Fibroblast of the aortic adventitia (primary cell): Measurements from ENCODE around the gene BIRC2. TPM values are rescaled to one million over a fixed set of nuclear protein-coding genes. Genes with fewer than 3 reads are reported as not detected.
"Not testable (repeated sequence)": the region's sequence is repeated elsewhere in the genome, so short reads cannot be mapped to it uniquely, and the experiment has no call there.

Source experiments
- DNase-seq: peaks from one replicate; pipeline ENCODE4 v3.0.0-alpha.2; 2010; ENCODE audit warnings: low read depth
- H3K4me3 ChIP-seq: 2 replicates; pipeline ENCODE4 v1.5.1; 2011; ENCODE audit warnings: low read depth, mild to moderate bottlenecking, control low read depth, low read length, moderate library complexity
- total RNA-seq: library from RNA; depleted of rRNA; stranded (reverse); fragments of >200 nt; gene quantifications from 2 replicates; pipeline ENCODE4 v1.2.3, GENCODE V29; 2012; ENCODE audit warnings: low replicate concordance
- TF ChIP-seq, protein P1 (sequence below): IDR thresholded peaks from 2 replicates; pipeline ENCODE4 v1.5.1; 2011; ENCODE audit warnings: mild to moderate bottlenecking, low read length, control low read depth, inconsistent platforms; ENCODE audit not compliant: insufficient read depth

Gene BIRC2
- total RNA-seq, 1 donor: 68.7 TPM

- no peak overlapping the region for H3K4me3 ChIP-seq
- no peak for DNase-seq
- TF ChIP-seq, protein P1, sequence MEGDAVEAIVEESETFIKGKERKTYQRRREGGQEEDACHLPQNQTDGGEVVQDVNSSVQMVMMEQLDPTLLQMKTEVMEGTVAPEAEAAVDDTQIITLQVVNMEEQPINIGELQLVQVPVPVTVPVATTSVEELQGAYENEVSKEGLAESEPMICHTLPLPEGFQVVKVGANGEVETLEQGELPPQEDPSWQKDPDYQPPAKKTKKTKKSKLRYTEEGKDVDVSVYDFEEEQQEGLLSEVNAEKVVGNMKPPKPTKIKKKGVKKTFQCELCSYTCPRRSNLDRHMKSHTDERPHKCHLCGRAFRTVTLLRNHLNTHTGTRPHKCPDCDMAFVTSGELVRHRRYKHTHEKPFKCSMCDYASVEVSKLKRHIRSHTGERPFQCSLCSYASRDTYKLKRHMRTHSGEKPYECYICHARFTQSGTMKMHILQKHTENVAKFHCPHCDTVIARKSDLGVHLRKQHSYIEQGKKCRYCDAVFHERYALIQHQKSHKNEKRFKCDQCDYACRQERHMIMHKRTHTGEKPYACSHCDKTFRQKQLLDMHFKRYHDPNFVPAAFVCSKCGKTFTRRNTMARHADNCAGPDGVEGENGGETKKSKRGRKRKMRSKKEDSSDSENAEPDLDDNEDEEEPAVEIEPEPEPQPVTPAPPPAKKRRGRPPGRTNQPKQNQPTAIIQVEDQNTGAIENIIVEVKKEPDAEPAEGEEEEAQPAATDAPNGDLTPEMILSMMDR: no peak
Measured at GRCh38 chr11:102364991-102365390, 18.0 kb downstream of the BIRC2 start.

DNA sequence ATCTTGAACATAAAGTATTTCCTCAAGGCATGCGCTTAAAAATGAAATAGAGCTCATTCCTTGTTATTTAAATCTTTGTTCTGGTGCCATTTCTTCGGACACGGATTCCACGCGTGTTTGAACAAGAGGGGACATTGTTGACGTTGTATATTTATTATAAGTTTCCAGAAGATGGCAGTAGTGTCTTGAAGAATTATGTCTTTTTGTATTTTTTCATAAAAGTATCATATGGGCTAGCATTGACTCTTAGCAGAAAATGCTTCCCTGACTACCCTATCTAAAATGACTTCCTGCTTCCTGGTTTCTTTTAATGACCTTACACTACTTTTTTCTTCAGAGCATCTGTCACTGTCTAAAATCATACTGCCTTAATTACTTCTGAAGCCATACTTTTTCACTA, 20.4 kb downstream of the BIRC2 start:
- H3K4me3 ChIP-seq: no peak overlapping the region
- TF ChIP-seq, protein P1: peak; percentile 10
- DNase-seq: peak; percentile 43

DNA sequence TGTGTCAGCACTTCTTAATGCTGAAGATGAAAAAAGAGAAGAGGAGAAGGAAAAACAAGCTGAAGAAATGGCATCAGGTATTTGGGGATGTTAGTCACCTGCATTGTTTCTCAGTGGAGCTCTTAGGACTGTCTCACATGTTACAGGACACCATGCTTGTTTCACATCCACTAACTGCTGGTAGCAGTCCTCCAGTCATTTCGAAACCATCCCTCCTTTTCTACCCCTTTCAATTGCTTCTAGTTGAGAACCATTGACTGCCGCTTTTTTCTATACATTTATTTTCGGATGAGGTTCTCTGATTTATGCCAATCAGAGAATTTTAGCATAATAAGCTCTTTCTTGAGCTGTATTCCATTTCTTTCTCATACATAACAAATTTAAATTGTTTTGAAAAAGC, 21.5 kb downstream of the BIRC2 start:
- no peak overlapping the region for H3K4me3 ChIP-seq
- no peak for DNase-seq
- TF ChIP-seq, protein P1: no peak

DNA sequence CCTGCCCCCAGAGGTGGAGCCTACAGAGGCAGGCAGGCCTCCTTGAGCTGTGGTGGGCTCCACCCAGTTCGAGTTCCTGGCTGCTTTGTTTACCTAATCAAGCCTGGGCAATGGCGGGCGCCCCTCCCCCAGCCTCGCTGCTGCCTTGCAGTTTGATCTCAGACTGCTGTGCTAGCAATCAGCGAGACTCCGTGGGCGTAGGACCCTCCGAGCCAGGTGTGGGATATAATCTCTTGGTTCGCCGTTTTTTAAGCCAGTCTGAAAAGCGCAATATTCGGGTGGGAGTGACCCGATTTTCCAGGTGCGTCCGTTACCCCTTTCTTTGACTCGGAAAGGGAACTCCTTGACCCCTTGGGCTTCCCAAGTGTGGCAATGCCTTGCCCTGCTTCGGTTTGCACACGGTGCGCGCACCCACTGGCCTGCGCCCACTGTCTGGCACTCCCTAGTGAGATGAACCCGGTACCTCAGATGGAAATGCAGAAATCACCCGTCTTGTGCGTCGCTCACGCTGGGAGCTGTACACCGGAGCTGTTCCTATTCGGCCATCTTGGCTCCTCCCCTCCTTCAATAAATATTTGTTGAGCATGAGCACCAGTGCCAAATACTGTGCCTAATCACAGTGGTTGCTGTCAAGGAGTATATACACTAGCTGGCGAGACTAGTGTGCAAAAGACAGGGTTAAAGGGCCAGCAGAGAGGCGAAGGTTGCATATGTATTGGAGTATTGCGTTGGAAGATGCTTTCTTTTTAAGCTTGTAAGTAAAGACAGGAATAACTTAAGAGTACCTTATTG, 27.8 kb downstream of the BIRC2 start:
- not testable (repeated sequence) for H3K4me3 ChIP-seq, DNase-seq

- DNase-seq: no peak
- H3K4me3 ChIP-seq: no peak overlapping the region
- TF ChIP-seq, protein P1: no peak
Measured at GRCh38 chr11:102375720-102376399, 28.8 kb downstream of the BIRC2 start.

DNA sequence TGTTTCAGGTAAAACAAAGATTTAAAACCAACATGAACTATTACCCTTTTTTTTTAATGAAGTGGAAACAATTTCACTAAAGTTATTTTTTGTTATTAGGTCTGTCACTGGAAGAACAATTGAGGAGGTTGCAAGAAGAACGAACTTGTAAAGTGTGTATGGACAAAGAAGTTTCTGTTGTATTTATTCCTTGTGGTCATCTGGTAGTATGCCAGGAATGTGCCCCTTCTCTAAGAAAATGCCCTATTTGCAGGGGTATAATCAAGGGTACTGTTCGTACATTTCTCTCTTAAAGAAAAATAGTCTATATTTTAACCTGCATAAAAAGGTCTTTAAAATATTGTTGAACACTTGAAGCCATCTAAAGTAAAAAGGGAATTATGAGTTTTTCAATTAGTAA, 30.9 kb downstream of the BIRC2 start:
- no peak for DNase-seq
- H3K4me3 ChIP-seq: no peak overlapping the region
- TF ChIP-seq, protein P1: no peak

DNA sequence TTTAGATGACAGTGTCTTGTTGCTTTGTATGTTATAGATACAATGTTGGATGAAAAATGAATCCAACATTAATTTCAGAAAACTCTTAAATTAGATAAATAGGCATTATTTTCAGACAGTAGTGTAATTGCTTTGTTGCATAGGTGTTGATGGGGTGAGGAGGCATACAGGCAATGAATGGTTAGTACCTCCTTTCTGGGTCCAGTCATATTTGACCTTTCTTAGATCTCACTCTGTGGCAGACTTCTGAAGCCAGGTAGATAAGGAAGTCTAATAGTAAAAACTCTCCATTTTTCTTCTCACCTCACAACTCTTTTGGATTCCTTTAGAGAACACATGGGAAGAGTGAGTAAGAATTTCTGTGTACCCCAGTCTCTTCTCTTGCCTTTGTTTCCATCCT, 31.8 kb downstream of the BIRC2 start:
- DNase-seq: no peak
- TF ChIP-seq, protein P1: no peak
- H3K4me3 ChIP-seq: no peak overlapping the region
